ENCODE measurements around the gene TRMT2A.

GRCh38 chr22:20106205-20106848 lies 10.7 kb downstream of the TRMT2A start:
- TF ChIP-seq CTCF (IDR thresholded peaks at IDR 0.05; ENCODE audit: low read length) (no peak), EZH2 (optimal IDR thresholded peaks at IDR 0.05; ENCODE audit: low read depth, low read length) (no peak), EZH2phosphoT487 (IDR thresholded peaks at IDR 0.05; ENCODE audit: low read length) (no peak)
